NK-92 (cell line): ENCODE measurements around the gene LMTK3.
"Not testable (repeated sequence)": the region's sequence is repeated elsewhere in the genome, so short reads cannot be mapped to it uniquely, and the experiment has no call there.

Source experiments
- DNase-seq: peaks from one replicate; lab custom pipeline; 2025; ENCODE audit not compliant: unreplicated experiment; lab: John Stamatoyannopoulos, UW

LMTK3 gene

GRCh38 chr19:48490981-48491792 is 20.4 kb downstream of the LMTK3 start:
- no peak for DNase-seq

- no peak for DNase-seq
Observed at GRCh38 chr19:48489608-48490216, 21.9 kb downstream of the LMTK3 start.

- not testable (repeated sequence) for DNase-seq
Observed at GRCh38 chr19:48488478-48488877, 23.2 kb downstream of the LMTK3 start.

GRCh38 chr19:48487948-48488347 is 23.7 kb downstream of the LMTK3 start:
- no peak for DNase-seq

- no peak for DNase-seq
Observed at GRCh38 chr19:48487544-48487943, 24.1 kb downstream of the LMTK3 start.

GRCh38 chr19:48486706-48487105 is 24.9 kb downstream of the LMTK3 start:
- DNase-seq: not testable (repeated sequence)

GRCh38 chr19:48484931-48485612 is 26.6 kb downstream of the LMTK3 start:
- no peak for DNase-seq

GRCh38 chr19:48484247-48484893 is 27.3 kb downstream of the LMTK3 start:
- no peak for DNase-seq

GRCh38 chr19:48483301-48483700 is 28.3 kb downstream of the LMTK3 start:
- DNase-seq: no peak

- no peak for DNase-seq
Observed at GRCh38 chr19:48481846-48482639, 29.6 kb downstream of the LMTK3 start.

- no peak for DNase-seq
Observed at GRCh38 chr19:48480558-48481500, 30.8 kb downstream of the LMTK3 start.

- no peak for DNase-seq
Observed at GRCh38 chr19:48480183-48480557, 31.5 kb downstream of the LMTK3 start.

- DNase-seq: no peak
Observed at GRCh38 chr19:48479686-48480085, 31.9 kb downstream of the LMTK3 start.

- DNase-seq: no peak
Observed at GRCh38 chr19:48478339-48479256, 33.0 kb downstream of the LMTK3 start.

- no peak for DNase-seq
Observed at GRCh38 chr19:48477698-48478338, 33.8 kb downstream of the LMTK3 start.

- DNase-seq: no peak
Observed at GRCh38 chr19:48477067-48477685, 34.5 kb downstream of the LMTK3 start.

- DNase-seq: no peak
Observed at GRCh38 chr19:48476176-48476575, 35.5 kb downstream of the LMTK3 start.
